ENCODE results near the gene ENDOU. TPM values are rescaled to one million over a fixed set of nuclear protein-coding genes. Genes with fewer than 3 reads are reported as not detected.

The ENDOU gene
- total and polyA plus RNA-seq, 12 donors: 0.11 to 0.56 (median 0.29) TPM; not detected in 1

- intact Hi-C loops (cut with DNase I): no loop called here
- Histone ChIP-seq H3K27me3 (no peaks in the 10 kb centered on the region), H3K4me3 (no peak overlapping the region), H3K4me1 (peaks cover 28 to 83% (median 65%) of the 10 kb centered on the region in 9 donors), H3K27ac (no peak overlapping the region), H3K36me3 (peaks cover 0 to 4% (median 0%) of the 10 kb centered on the region in 9 donors), H3K9me3 (no peaks in the 10 kb centered on the region)
- TF ChIP-seq CTCF (IDR thresholded peaks at IDR 0.05): no peak
- ATAC-seq (no peak), DNase-seq (no peak)
- WGBS, 2 donors: 78 to 84% methylated on average over 2 of the region's 2 CpGs
Observed at GRCh38 chr12:47732504-47732903, 7.2 kb upstream of the ENDOU start.

DNA sequence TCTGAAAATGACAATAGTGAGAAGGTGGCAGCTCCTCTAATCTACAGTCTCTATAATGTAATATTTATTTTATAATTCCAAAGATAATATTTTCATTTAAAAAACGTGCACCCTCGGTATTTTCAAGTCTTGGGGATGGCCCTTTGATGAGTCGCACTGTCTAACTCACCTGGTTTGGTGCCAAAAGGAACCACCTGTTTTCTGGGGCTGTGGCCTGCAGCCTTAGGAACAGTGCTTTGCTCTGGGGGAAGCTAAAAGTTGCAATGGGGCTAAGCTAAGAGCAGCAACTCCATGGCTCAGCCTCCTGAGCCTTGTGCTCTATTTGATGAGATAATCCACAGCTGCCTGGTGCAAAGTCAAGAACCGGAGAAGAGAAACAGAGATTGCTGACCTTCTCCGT, 6.4 kb upstream of the ENDOU start:
- Histone ChIP-seq H3K4me3 (no peak overlapping the region), H3K4me1 (peaks cover 22 to 75% (median 58%) of the 10 kb centered on the region in 9 donors), H3K27ac (no peak overlapping the region), H3K27me3 (no peaks in the 10 kb centered on the region), H3K9me3 (no peaks in the 10 kb centered on the region), H3K36me3 (peaks cover 0 to 2% (median 0%) of the 10 kb centered on the region in 9 donors)
- intact Hi-C loops (cut with DNase I): no loop called here
- 69 to 76% methylated on average over 5 of the region's 5 CpGs for WGBS, 2 donors
- no peak for TF ChIP-seq CTCF (IDR thresholded peaks at IDR 0.05)
- no peak for DNase-seq
- no peak for ATAC-seq

DNA sequence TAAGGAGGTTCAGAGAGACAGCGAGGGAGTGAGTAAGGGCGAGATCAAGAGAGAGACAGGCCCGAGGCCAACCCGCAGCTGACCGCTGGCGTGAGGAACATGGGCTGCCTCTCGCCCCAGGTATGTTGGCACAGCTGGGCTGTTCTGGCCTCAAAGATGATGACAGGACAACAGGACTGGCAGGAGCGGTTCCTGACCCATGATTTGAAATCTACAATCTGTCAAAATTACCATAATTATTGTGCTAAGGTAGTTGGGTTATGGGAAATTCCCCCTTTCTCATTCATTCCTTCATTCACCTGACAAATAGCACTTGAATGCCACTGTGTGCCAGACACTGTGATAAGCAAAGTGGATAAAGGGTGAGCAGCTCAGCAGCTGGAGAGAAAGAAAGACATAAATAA, 5.1 kb upstream of the ENDOU start:
- DNase-seq (no peak), ATAC-seq (peak in 1 of 8 donors; percentile 21)
- Histone ChIP-seq H3K4me3 (no peak overlapping the region), H3K27ac (peak overlapping the region in 7 of 10 donors; percentile 32 to 70 (median 47)), H3K36me3 (no peaks in the 10 kb centered on the region), H3K27me3 (no peaks in the 10 kb centered on the region), H3K4me1 (peaks cover 8 to 70% (median 44%) of the 10 kb centered on the region in 9 donors), H3K9me3 (no peaks in the 10 kb centered on the region)
- intact Hi-C loops (cut with DNase I): no loop called here
- 26 to 40% methylated on average over 8 of the region's 8 CpGs for WGBS, 2 donors
- TF ChIP-seq CTCF (IDR thresholded peaks at IDR 0.05): no peak

DNA sequence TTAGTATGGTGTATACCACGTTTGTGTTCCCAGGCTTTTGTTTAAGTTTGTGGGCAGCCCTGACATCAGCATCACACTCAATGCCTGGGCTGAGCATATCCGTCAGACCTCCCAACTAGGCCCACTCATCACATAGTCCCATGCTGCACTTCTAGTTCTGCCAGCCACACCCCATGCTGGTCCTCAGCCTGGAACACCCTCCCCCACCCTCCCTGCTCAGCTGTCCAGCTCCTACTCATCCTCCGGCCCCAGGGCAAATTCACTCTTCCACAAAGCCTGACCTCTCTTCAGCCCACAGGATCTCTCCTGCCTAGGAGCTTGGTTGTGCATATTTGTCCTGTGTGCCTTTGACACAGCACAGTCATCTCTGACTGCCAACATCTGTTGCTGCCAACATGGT, 3.9 kb upstream of the ENDOU start:
- peak in 3 of 8 donors; percentile 5 to 32 (median 20) for ATAC-seq
- WGBS, 2 donors: 55 to 63% methylated on average over 3 of the region's 3 CpGs
- intact Hi-C loops (cut with DNase I): no loop called here

More for the DNA sequence above, 3.9 kb upstream of the ENDOU start:
- Histone ChIP-seq H3K27me3 (no peaks in the 10 kb centered on the region), H3K4me3 (no peak overlapping the region), H3K4me1 (peaks cover 2 to 62% (median 33%) of the 10 kb centered on the region in 9 donors), H3K9me3 (no peaks in the 10 kb centered on the region), H3K27ac (peak overlapping the region in 2 of 10 donors; percentile 43 to 70), H3K36me3 (no peaks in the 10 kb centered on the region)
- TF ChIP-seq CTCF (IDR thresholded peaks at IDR 0.05): no peak
- DNase-seq: no peak

Measured in heart right ventricle (tissue), 16 donors.